Fibroblast of lung (primary cell): ENCODE data around the gene TGM4.

Experiments
- CTCF ChIP-seq, 2 donors: IDR thresholded peaks in 1 of 2; conservative IDR thresholded peaks in 1 of 2; 1 replicate in 1 of 2; 2 replicates in 1 of 2; pipeline ENCODE4 v1.5.1; 2011 to 2012; ENCODE audit warnings: low read length in 2 of 2, control low read depth in 1 of 2, inconsistent platforms in 1 of 2, low read depth in 1 of 2, mild to moderate bottlenecking in 1 of 2
- EZH2 ChIP-seq: IDR thresholded peaks from 2 replicates; pipeline ENCODE4 v1.5.1; 2012; ENCODE audit warnings: low read length, control low read depth, mild to moderate bottlenecking; ENCODE audit errors: missing control alignments

- peak; percentile 27 to 35 for TF ChIP-seq CTCF (conservative IDR thresholded peaks at IDR 0.05 in 1 of 2, IDR thresholded peaks at IDR 0.05 in 1 of 2; ENCODE audit: low read depth in 1 of 2, low read length in 2 of 2)
- no peak for TF ChIP-seq EZH2
Observed at GRCh38 chr3:44861412-44862225, 12.8 kb upstream of the TGM4 start, which contains the start of gene TMEM42.
